Adrenal gland (tissue), 5 donors: ENCODE results near the gene PAWR.

Experiments used
- CTCF ChIP-seq, 6 experiments: fragments of 450-650 bp in 4 of 6; fragments of 200-600 bp in 2 of 6; sonication (generic) in 1 of 6; IDR thresholded peaks; 1 replicate in 5 of 6; 2 replicates in 1 of 6; pipeline versions ENCODE4 v1.5.1 to v1.8.0; 2016 to 2021; ENCODE audit warnings: antibody characterized with exemption in 6 of 6, mild to moderate bottlenecking in 2 of 6, moderate library complexity in 1 of 6
- POLR2A ChIP-seq, 2 donors: fragments of 450-650 bp; IDR thresholded peaks; one replicate each; pipeline ENCODE4 v1.6.1; 2017; ENCODE audit warnings: antibody characterized with exemption in 2 of 2, mild to moderate bottlenecking in 2 of 2, moderate library complexity in 1 of 2
- donor health status: DM: no; HTN: no; CAD: no.

DNA sequence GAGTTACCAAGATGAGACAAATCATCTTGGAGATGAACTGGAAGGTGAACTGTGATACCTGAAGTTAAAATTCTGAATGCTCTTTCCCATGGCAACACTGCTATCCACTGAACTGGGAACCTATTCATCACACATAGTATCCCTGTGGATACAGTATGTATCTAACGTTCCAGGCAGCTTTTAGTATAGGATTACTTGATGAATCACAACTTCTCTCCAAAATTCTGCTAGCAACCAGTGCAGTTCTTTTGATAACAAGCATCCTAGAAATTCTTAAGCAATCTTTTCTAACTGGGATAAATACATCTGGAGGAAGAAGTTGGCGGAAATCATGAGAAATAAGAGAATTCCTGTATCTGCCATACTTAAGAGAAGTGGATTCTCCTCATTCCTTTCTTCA is 66.4 kb downstream of the PAWR start:
- TF ChIP-seq CTCF (IDR thresholded peaks at IDR 0.05) (no peak), POLR2A (IDR thresholded peaks at IDR 0.05) (no peak)
